IPS DF 4.7 (cell line): Measurements from ENCODE around the gene ZNF830.
"Not testable (repeated sequence)": the region's sequence is repeated elsewhere in the genome, so short reads cannot be mapped to it uniquely, and the experiment has no call there.

Source experiments
- DNase-seq: peaks from one replicate; pipeline ENCODE4 v3.0.0-alpha.2; 2013; ENCODE audit warnings: low spot score; ENCODE audit errors: extremely low read depth

ZNF830 gene

DNA sequence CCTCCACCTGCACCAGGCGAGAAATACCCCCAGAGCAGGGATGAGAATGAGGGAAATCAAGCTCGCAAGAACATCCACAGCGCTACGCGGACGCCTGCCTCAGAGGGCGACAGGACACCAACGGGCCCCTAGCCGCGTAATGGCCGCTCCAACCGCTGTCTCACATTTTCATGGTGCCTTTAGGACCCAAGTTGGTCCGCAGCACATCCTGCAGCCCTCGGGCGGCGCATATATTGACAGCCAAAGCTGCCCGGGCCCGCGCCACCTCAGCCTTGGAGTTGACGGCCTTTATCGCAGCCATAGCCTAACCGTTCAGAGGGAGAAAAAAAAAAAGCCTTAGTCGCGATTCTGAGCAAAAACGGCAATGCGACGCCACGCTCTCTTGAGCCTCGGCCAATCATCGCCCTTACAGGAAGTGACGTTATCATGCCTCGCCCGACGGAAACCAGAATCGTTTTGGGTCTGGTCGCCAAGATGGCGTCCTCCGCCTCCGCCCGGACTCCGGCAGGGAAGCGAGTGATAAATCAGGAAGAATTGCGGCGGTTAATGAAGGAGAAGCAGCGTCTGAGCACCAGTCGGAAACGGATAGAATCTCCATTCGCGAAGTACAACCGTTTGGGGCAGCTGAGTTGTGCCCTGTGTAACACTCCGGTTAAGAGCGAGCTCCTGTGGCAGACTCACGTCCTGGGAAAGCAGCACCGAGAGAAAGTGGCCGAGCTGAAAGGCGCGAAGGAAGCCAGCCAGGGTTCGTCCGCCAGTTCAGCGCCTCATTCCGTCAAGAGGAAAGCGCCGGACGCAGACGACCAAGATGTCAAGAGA, at the start of gene ZNF830, which contains the start of gene CCT6B:
Gene ZNF830 (plus strand): TSS at position 448 of the 819 bp plus-strand sequence. CDS start 27 bp downstream, at position 475.
Gene CCT6B (minus strand): TSS at position 368 of the 819 bp plus-strand sequence. CDS start 67 bp downstream, at position 301.
- peak; percentile 80 for DNase-seq

DNA sequence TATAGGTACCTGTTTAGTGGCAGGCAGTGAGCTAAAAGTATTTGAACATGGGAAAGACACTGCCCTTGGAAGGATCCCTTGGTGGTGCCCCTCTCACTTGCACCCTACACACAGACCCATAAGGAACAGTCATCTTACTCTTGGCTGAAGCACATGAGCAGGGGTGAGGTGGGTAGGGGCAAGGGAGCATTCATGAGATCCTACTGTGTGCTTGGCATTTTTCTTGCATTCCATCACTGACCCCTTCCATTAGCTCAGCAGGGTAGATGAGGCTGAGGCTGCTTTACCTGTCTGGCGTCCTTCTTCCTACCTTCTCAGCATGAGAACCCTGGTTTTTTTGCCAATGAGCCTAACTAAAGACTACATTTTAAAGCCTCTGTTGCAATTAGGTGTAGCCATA, 48.3 kb upstream of the ZNF830 start:
- DNase-seq, result no peak

- no peak for DNase-seq
Measured at GRCh38 chr17:34916120-34916519, 45.2 kb upstream of the ZNF830 start.

GRCh38 chr17:34917381-34917780, 44.0 kb upstream of the ZNF830 start:
- no peak for DNase-seq

DNA sequence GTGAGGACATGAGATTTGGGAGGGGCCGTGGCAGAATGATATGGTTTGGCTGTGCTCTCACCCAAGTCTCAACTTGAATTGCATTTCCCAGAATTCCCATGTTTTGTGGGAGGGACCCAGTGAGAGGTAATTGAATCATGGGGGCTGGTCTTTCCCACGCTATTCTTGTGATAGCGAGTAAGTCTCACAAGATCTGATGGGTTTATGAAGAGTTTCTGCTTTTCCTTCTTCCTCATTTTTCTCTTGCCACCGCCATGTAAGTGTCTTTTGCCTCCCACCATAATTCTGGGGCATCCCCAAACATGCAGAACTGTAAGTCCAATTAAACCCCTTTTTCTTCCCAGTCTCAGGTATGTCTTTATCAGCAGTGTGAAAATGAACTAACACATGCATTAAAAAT, 40.7 kb upstream of the ZNF830 start:
- no peak for DNase-seq

- no peak for DNase-seq
Measured at GRCh38 chr17:34926661-34927060, 34.7 kb upstream of the ZNF830 start.

DNA sequence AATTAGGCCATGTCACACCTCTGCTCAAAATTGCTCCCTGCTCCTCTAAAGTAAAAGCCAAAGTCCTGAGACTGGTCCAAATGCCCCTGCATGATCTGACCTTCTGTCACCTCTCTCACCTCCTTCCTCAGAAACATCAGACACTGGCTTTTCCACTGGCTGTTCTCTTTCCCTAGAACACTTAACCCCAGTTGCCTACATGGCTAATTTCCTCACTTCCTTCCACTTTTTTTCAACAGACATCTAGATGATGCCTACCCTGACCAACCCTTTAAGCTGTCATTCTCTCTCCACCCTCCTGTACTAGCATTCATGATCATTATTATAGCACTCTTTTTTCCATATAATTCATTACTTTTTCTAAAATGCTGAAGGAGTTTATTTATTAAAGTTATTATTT, 31.1 kb upstream of the ZNF830 start:
- DNase-seq, result no peak

- not testable (repeated sequence) for DNase-seq
Measured at GRCh38 chr17:34950780-34951179, 10.6 kb upstream of the ZNF830 start.

- no peak for DNase-seq
Measured at GRCh38 chr17:34958438-34958837, 2.9 kb upstream of the ZNF830 start.

- DNase-seq, result no peak
Measured at GRCh38 chr17:34974179-34974578, 12.8 kb downstream of the ZNF830 start.

DNA sequence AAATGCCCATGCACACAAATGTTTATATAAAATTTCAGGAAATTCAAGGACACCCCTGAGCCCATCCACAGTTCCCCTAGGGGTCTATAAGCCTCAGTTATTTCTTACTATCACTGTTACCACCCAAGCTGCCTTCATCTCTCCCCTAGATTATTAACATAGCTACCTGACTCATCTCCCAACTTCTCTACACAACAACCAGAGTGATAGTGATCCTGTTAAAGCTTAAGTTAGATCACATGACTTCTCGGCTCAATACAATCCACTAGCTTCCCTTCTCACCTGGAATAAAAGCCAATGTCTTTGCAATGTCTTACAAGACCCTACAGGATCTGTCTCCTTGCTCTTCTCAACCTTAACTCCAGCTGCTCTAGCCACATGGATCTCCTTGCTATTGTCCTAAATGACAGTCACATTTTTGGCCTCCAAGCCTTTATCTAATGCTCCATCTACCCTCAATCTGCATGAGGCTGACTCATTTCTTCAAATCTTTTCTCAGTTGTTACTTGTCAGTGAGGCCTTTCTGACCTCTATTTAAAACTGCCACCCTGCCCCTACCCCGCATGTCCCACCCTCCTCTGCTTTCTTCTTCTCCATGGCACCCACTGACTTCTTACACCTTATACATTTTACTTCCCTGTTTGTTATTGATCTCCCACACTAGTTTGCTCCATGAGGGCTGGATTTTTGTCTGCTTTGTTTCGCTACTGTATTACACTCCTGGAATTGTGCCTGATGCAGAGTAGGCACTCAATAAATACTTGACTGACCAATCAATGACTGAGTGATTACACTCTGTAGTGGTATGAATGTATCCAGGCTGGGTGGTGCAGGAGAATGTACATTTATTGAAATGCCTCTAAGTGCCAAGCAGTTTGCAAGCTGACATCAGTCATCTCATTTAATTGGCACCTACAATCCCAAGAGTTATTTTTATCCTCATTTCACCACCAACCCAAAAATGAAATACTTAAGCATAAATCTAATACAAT, 13.8 kb downstream of the ZNF830 start:
- no peak for DNase-seq

GRCh38 chr17:34979153-34979552, 17.8 kb downstream of the ZNF830 start:
- DNase-seq, result no peak

GRCh38 chr17:34979650-34980352, 18.5 kb downstream of the ZNF830 start:
- no peak for DNase-seq

DNA sequence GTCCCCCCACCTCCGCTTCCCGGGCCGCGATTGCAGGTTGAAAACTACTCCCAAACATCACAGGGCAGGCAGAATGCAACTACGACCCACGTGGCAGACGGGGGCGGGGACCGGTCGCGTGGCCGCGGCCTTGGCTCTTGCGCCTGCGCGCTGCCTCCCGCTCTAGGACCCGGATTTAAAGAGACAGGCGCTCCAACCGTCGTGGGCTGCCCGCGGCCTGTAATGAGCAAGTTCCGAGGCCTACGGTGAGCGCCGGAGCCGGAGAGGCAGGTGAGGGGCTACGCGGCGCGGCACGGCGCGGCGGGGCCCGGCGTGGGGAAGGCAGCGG, 19.0 kb downstream of the ZNF830 start, which contains the start of gene LIG3:
Gene LIG3 (plus strand): TSS at position 160 of the 328 bp plus-strand sequence. CDS start 2,494 bp downstream, outside the sequence.
- peak; percentile 82 for DNase-seq

DNA sequence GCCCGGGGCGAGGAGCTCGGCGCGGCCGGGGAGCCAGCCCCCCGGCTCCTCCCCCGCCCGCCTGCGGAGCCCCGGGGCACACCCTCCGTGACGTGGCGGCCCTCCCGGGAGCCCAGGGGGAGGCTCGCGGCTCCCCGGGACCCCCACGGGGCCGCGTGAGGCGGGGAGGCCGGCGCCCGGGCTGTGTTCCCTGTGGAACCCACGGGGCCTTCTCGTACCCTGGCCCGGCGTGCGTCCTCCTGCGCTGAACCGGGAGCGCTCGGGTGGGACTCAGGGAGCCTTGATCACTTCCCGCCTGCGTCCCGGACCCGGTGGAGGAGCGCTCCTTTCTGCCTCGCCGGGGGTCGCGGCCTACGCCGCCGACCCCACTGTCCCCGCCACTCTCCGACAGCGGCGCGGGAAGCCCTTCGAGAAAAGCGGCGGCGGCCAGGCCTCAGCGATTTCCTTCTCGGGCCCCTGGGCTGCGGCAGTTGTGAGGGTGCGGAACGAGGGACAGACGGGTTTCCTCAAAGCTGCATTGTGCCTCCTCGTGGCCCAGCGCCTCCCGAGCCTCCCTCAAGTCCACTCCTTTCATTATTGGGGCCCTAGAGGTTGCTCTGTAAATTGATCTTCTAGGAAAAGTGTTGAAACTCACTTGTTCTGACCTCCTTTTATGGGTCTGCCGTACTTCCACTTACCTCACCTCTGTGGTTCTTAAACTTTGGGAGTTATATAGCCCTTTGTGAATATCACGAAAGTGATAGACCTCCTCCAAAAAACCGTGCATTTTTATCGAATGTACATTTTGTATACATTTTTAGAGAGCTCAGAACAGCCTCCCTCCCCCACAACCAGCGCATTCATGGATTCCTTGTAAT, 19.6 kb downstream of the ZNF830 start:
- DNase-seq, result no peak

- DNase-seq, result no peak
Measured at GRCh38 chr17:34981538-34982241, 20.4 kb downstream of the ZNF830 start.

DNA sequence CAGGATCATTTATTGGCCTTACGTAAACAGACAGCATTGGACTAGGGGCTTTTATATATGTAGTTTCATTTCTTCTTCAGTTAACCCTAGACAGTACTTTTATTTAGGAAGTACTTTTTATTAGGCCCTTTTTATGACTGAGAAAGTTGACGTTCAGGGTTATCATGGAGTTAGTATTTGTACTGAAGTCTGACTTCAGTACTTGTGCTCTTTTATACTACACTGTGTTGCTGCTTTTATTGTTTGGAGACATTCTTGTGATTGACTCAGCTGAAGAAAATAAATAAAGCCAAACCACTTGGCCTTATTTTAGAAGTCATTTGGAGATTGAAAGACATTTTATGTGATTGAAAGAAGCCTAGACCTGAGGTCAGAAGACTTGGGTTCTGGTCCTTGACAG, 25.9 kb downstream of the ZNF830 start:
- DNase-seq, result no peak

GRCh38 chr17:34988644-34989043, 27.3 kb downstream of the ZNF830 start:
- no peak for DNase-seq

DNA sequence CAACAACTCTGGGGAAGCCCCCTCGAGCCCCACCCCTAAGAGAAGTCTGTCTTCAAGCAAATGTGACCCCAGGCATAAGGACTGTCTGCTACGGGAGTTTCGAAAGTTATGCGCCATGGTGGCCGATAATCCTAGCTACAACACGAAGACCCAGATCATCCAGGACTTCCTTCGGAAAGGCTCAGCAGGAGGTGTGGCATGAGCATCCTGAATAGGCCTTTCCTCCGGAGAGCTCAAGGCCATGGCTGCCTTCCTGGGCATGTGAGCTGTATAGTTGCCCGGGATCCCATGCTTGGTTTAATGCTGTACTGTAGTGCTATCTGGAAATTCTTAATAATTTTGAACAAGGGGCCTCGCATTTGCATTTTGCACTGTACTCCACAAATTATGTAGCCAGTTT, 28.1 kb downstream of the ZNF830 start:
- no peak for DNase-seq

DNA sequence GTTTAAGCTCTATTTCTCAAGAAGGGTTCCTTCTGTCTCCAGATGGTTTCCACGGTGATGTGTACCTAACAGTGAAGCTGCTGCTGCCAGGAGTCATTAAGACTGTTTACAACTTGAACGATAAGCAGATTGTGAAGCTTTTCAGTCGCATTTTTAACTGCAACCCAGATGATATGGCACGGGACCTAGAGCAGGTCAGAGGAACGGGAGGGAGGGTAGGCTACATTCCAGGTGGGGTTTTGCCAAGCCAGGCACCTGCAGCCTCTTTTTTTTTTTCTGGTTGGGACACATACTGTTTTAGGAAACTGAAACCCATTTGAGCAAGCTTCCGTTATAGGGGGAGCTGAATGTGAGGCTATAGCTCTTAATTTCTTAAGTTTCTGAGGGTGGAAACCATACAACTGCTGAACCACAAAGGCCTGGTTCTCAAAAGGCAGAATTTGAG, 29.6 kb downstream of the ZNF830 start:
- DNase-seq, result no peak
